HCT116 (cell line): Measurements from ENCODE around the gene DENND1A. TPM values are rescaled to one million over a fixed set of nuclear protein-coding genes. Genes with fewer than 3 reads are reported as not detected.

Experiments used
- ATAC-seq: fragments of 200-7000 bp; cut with Tn5 transposase; 2 replicates; pipeline ENCODE4 v1.9.1; 2020; ENCODE audit warnings: mild to moderate bottlenecking, moderate library complexity
- BruUV-seq: library from RNA; stranded (reverse); fragments of 400-500 nt; replicated peaks from 2 replicates; lab custom pipeline; 2021; lab: Mats Ljungman, UMichigan
- CTCF ChIA-PET: fragments of 300-600 bp; sonication (Branson Sonifier 250); formaldehyde crosslinking; loops from one replicate; lab custom pipeline; 2021; ENCODE audit warnings: antibody characterized with exemption; lab: Charles Lee
- POLR2A ChIA-PET: fragments of 300-600, 350-600 bp; sonication (Branson Sonifier 250); formaldehyde crosslinking; loops from one replicate; lab custom pipeline; 2021; ENCODE audit warnings: antibody characterized with exemption; lab: Charles Lee
- RAD21 ChIA-PET, 2 experiments: fragments of 300-600 bp; sonication (Branson Sonifier 250); formaldehyde crosslinking; loops; one replicate each; lab custom pipeline; 2023; ENCODE audit warnings: low total read pairs in 2 of 2; ENCODE audit not compliant: uncharacterized antibody in 2 of 2, unreplicated experiment in 2 of 2, low non-redundant PET in 1 of 2; lab: Charles Lee
- DNase-seq: peaks from one replicate; pipeline ENCODE4 v3.0.0-alpha.2; 2010; ENCODE audit warnings: low read depth, low spot score
- H2AFZ ChIP-seq: fragments of 200-600 bp; shearing (Covaris generic), sonication (generic); 2 replicates; pipeline ENCODE4 v1.6.1; 2017; ENCODE audit warnings: low read depth, mixed run types, mixed read lengths, antibody characterized with exemption, low read length; ENCODE audit not compliant: poor library complexity, severe bottlenecking
- H3K27ac ChIP-seq: 2 replicates; pipeline ENCODE4 v1.5.1; 2012; ENCODE audit warnings: low read depth, low read length
- H3K27me3 ChIP-seq: fragments of 200-600 bp; sonication (generic); 2 replicates; pipeline ENCODE4 v1.6.1; 2016; ENCODE audit warnings: mixed run types, low read length, mixed read lengths; ENCODE audit not compliant: insufficient read depth
- H3K36me3 ChIP-seq, 2 experiments: fragments of 200-500 bp in 1 of 2; fragments of 200-600 bp in 1 of 2; sonication (Bioruptor generic) in 1 of 2; sonication (generic) in 1 of 2; 2 replicates each; pipeline versions ENCODE4 v1.5.1 to v1.6.1; 2014 to 2016; ENCODE audit warnings: low read length in 2 of 2, inconsistent platforms in 1 of 2, mixed read lengths in 1 of 2, mixed run types in 1 of 2; ENCODE audit not compliant: insufficient read depth in 2 of 2, control insufficient read depth in 1 of 2
- H3K4me1 ChIP-seq, 2 experiments: fragments of 200-600 bp in 1 of 2; sonication (generic) in 1 of 2; 2 replicates each; pipeline versions ENCODE4 v1.5.1 to v1.6.1; 2012 to 2017; ENCODE audit warnings: low read length in 2 of 2, inconsistent platforms in 1 of 2, mild to moderate bottlenecking in 1 of 2, mixed read lengths in 1 of 2, mixed run types in 1 of 2, moderate library complexity in 1 of 2; ENCODE audit not compliant: insufficient read depth in 2 of 2, control insufficient read depth in 1 of 2
- H3K4me2 ChIP-seq: fragments of 200-600 bp; sonication (generic); 2 replicates; pipeline ENCODE4 v1.6.1; 2017; ENCODE audit warnings: mixed run types, low read length, mixed read lengths
- H3K4me3 ChIP-seq, 2 experiments: fragments of 200-600 bp in 1 of 2; sonication (generic) in 1 of 2; replicated peaks in 1 of 2; 2 replicates each; pipeline ENCODE4 v1.5.1; 2011 to 2016; ENCODE audit warnings: low read length in 2 of 2, control low read depth in 1 of 2, low read depth in 1 of 2, mild to moderate bottlenecking in 1 of 2, mixed read lengths in 1 of 2, mixed run types in 1 of 2
- H3K79me2 ChIP-seq: fragments of 200-600 bp; sonication (generic); 2 replicates; pipeline ENCODE4 v1.6.1; 2017; ENCODE audit warnings: mild to moderate bottlenecking, mixed run types, low read length, moderate library complexity, mixed read lengths; ENCODE audit not compliant: insufficient read depth
- H3K9ac ChIP-seq: fragments of 200-600 bp; sonication (generic); 2 replicates; pipeline ENCODE4 v1.6.1; 2016; ENCODE audit warnings: low read length, mixed read lengths
- H3K9me2 ChIP-seq: fragments of 200-600 bp; sonication (generic), shearing (Covaris generic); 2 replicates; pipeline ENCODE4 v1.6.1; 2017; ENCODE audit warnings: mixed run types, mild to moderate bottlenecking, moderate library complexity; ENCODE audit not compliant: insufficient read depth
- H3K9me3 ChIP-seq, 2 experiments: fragments of 200-500 bp in 1 of 2; fragments of 200-600 bp in 1 of 2; sonication (Bioruptor generic) in 1 of 2; sonication (generic) in 1 of 2; 2 replicates each; pipeline ENCODE4 v1.6.1; 2014 to 2017; ENCODE audit warnings: low read length in 2 of 2, mixed read lengths in 2 of 2, inconsistent platforms in 1 of 2, low read depth in 1 of 2, mild to moderate bottlenecking in 1 of 2, mixed run types in 1 of 2, moderate library complexity in 1 of 2; ENCODE audit not compliant: control insufficient read depth in 1 of 2, insufficient read depth in 1 of 2
- H4K20me1 ChIP-seq: fragments of 200-600 bp; sonication (generic), shearing (Covaris generic); 2 replicates; pipeline ENCODE4 v1.6.1; 2017; ENCODE audit warnings: mixed run types, mild to moderate bottlenecking, moderate library complexity; ENCODE audit not compliant: insufficient read depth
- CBX3 ChIP-seq: IDR thresholded peaks from 2 replicates; pipeline ENCODE4 v1.6.1; 2012; ENCODE audit warnings: low read depth
- EGR1 ChIP-seq: IDR thresholded peaks from 2 replicates; pipeline ENCODE4 v1.6.1; 2012; ENCODE audit warnings: low read depth
- ELF1 ChIP-seq: IDR thresholded peaks from 2 replicates; pipeline ENCODE4 v1.6.1; 2012; ENCODE audit warnings: low read depth, borderline replicate concordance
- EZH2 ChIP-seq: fragments of 200-600 bp; sonication (generic); IDR thresholded peaks from 2 replicates; pipeline ENCODE4 v1.6.1; 2017; ENCODE audit warnings: antibody characterized with exemption, mixed run types
- EZH2phosphoT487 ChIP-seq: fragments of 200-600 bp; IDR thresholded peaks from 2 replicates; pipeline ENCODE4 v1.6.1; 2018; ENCODE audit warnings: antibody characterized with exemption, borderline replicate concordance
- FOSL1 ChIP-seq: IDR thresholded peaks from 2 replicates; pipeline ENCODE4 v1.6.1; 2012; ENCODE audit warnings: low read depth
- SIN3A ChIP-seq: IDR thresholded peaks from 2 replicates; pipeline ENCODE4 v1.6.1; 2012; ENCODE audit warnings: low read depth
- SRF ChIP-seq: IDR thresholded peaks from 2 replicates; pipeline ENCODE4 v1.6.1; 2012; ENCODE audit warnings: low read depth
- YY1 ChIP-seq: IDR thresholded peaks from 2 replicates; pipeline ENCODE4 v1.6.1; 2011; ENCODE audit warnings: low read length, low read depth, moderate library complexity, mild to moderate bottlenecking; ENCODE audit not compliant: insufficient replicate concordance; ENCODE audit errors: extremely low read depth
- ZBTB33 ChIP-seq: IDR thresholded peaks from 2 replicates; pipeline ENCODE4 v1.6.1; 2011; ENCODE audit warnings: mild to moderate bottlenecking, low read length, moderate library complexity; ENCODE audit not compliant: insufficient replicate concordance; ENCODE audit errors: extremely low read depth
- ZFX ChIP-seq: fragments of 450-650 bp; IDR thresholded peaks from 2 replicates; pipeline ENCODE4 v1.6.1; 2017
- intact Hi-C: fragments of 100-400 bp; cut with micrococcal nuclease; formaldehyde crosslinking; loops from 2 replicates; pipeline ENCODE4 v1.10.0; 2022
- total RNA-seq: library from RNA; stranded (reverse); gene quantifications from one replicate; pipeline ENCODE4 v1.2.1, GENCODE V29; 2021; ENCODE audit not compliant: unreplicated experiment
- TF ChIP-seq, protein P1 (sequence below): IDR thresholded peaks from 2 replicates; pipeline ENCODE4 v1.6.1; 2012; ENCODE audit warnings: low read depth

DENND1A gene
- total RNA-seq, 1 experiment from 2014 or later, result 33.0 TPM

- H4K20me1 ChIP-seq, result no peaks in the 10 kb centered on the region
- H3K4me2 ChIP-seq, result peak overlapping the region; percentile 80
- H3K27ac ChIP-seq, result peak overlapping the region; percentile 63; the same call in 1 of the 2 replicates
- DNase-seq (no peak), ATAC-seq (no peak)
- H3K36me3 ChIP-seq, result no peaks in the 10 kb centered on the region
- ChIA-PET CTCF (no interaction called here), RAD21 (no interaction called here), POLR2A (no interaction called here)
- peaks cover 29 to 71% of the 10 kb centered on the region in 2 experiments for H3K4me1 ChIP-seq
- intact Hi-C loops, result no loop called here
- H3K4me3 ChIP-seq, result peak overlapping the region; percentile 72 to 84
- no TSS peak for BruUV-seq
- H2AFZ ChIP-seq, result no peak overlapping the region
- H3K9ac ChIP-seq, result peak overlapping the region; percentile 79
- H3K9me3 ChIP-seq, result 0 out of 4 replicates have a peak, but pooled peaks cover 0 to 3% of the 10 kb centered on the region in 2 experiments
- no peaks in the 10 kb centered on the region for H3K9me2 ChIP-seq
- TF ChIP-seq EGR1 (no peak), ZBTB33 (no peak), FOSL1 (no peak), YY1 (no peak), EZH2phosphoT487 (no peak), ELF1 (no peak), ZFX (no peak), CBX3 (no peak), SIN3A (no peak), EZH2 (no peak), SRF (no peak)
- TF ChIP-seq, protein P1, sequence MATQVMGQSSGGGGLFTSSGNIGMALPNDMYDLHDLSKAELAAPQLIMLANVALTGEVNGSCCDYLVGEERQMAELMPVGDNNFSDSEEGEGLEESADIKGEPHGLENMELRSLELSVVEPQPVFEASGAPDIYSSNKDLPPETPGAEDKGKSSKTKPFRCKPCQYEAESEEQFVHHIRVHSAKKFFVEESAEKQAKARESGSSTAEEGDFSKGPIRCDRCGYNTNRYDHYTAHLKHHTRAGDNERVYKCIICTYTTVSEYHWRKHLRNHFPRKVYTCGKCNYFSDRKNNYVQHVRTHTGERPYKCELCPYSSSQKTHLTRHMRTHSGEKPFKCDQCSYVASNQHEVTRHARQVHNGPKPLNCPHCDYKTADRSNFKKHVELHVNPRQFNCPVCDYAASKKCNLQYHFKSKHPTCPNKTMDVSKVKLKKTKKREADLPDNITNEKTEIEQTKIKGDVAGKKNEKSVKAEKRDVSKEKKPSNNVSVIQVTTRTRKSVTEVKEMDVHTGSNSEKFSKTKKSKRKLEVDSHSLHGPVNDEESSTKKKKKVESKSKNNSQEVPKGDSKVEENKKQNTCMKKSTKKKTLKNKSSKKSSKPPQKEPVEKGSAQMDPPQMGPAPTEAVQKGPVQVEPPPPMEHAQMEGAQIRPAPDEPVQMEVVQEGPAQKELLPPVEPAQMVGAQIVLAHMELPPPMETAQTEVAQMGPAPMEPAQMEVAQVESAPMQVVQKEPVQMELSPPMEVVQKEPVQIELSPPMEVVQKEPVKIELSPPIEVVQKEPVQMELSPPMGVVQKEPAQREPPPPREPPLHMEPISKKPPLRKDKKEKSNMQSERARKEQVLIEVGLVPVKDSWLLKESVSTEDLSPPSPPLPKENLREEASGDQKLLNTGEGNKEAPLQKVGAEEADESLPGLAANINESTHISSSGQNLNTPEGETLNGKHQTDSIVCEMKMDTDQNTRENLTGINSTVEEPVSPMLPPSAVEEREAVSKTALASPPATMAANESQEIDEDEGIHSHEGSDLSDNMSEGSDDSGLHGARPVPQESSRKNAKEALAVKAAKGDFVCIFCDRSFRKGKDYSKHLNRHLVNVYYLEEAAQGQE, result no peak
- peaks cover 44% of the 10 kb centered on the region for H3K79me2 ChIP-seq
- no peaks in the 10 kb centered on the region for H3K27me3 ChIP-seq
Measured at GRCh38 chr9:123928533-123929176, 1.3 kb downstream of the DENND1A start.
